ENCODE data around the gene GRIK4. TPM values are rescaled to one million over a fixed set of nuclear protein-coding genes. Genes with fewer than 3 reads are reported as not detected.

The GRIK4 gene
- total RNA-seq, 1 donor from 2014 or later = 4.3 TPM

- DNase-seq = no peak
- H3K9me3 ChIP-seq = no peaks in the 10 kb centered on the region
- no peak for ATAC-seq
Observed at GRCh38 chr11:120893440-120894201, 382.1 kb downstream of the GRIK4 start.

GRCh38 chr11:120894202-120894985 lies 382.8 kb downstream of the GRIK4 start:
- no peaks in the 10 kb centered on the region for H3K27me3 ChIP-seq
- intact Hi-C loops (cut with DNase I) = no loop called here
- no peak for TF ChIP-seq CTCF (IDR thresholded peaks at IDR 0.05)
- H3K36me3 ChIP-seq = no peaks in the 10 kb centered on the region
- no peak overlapping the region for H3K4me3 ChIP-seq
- no peak for ATAC-seq
- no peak for DNase-seq
- H3K4me1 ChIP-seq = no peaks in the 10 kb centered on the region
- no peaks in the 10 kb centered on the region for H3K9me3 ChIP-seq
- no peak overlapping the region for H3K27ac ChIP-seq

More at GRCh38 chr11:120893440-120894201, 382.1 kb downstream of the GRIK4 start:
- TF ChIP-seq CTCF (IDR thresholded peaks at IDR 0.05) = no peak
- Histone ChIP-seq H3K27ac (no peak overlapping the region), H3K4me3 (no peak overlapping the region), H3K4me1 (no peaks in the 10 kb centered on the region), H3K36me3 (no peaks in the 10 kb centered on the region), H3K27me3 (no peaks in the 10 kb centered on the region)
- intact Hi-C loops (cut with DNase I) = no loop called here

GRCh38 chr11:120896687-120897086 lies 385.1 kb downstream of the GRIK4 start:
- Histone ChIP-seq H3K4me3 (no peak overlapping the region), H3K36me3 (no peaks in the 10 kb centered on the region), H3K27ac (no peak overlapping the region), H3K27me3 (no peaks in the 10 kb centered on the region), H3K4me1 (no peaks in the 10 kb centered on the region), H3K9me3 (no peaks in the 10 kb centered on the region)
- intact Hi-C loops (cut with DNase I) = no loop called here
- TF ChIP-seq CTCF (IDR thresholded peaks at IDR 0.05) = no peak
- ATAC-seq (no peak), DNase-seq (no peak)

- intact Hi-C loops (cut with DNase I) = no loop called here
- H3K9me3 ChIP-seq = no peaks in the 10 kb centered on the region
- no peak overlapping the region for H3K27ac ChIP-seq
- DNase-seq = no peak
- H3K4me3 ChIP-seq = no peak overlapping the region
- no peaks in the 10 kb centered on the region for H3K27me3 ChIP-seq
- no peaks in the 10 kb centered on the region for H3K36me3 ChIP-seq
- H3K4me1 ChIP-seq = no peaks in the 10 kb centered on the region
- ATAC-seq = no peak
- no peak for TF ChIP-seq CTCF (IDR thresholded peaks at IDR 0.05)
Observed at GRCh38 chr11:120898568-120898967, 387.0 kb downstream of the GRIK4 start.

- Histone ChIP-seq H3K36me3 (no peaks in the 10 kb centered on the region), H3K4me3 (no peak overlapping the region), H3K27ac (no peak overlapping the region), H3K9me3 (no peaks in the 10 kb centered on the region), H3K27me3 (no peaks in the 10 kb centered on the region), H3K4me1 (no peaks in the 10 kb centered on the region)
- no peak for ATAC-seq
- DNase-seq = no peak
- no peak for TF ChIP-seq CTCF (IDR thresholded peaks at IDR 0.05)
- intact Hi-C loops (cut with DNase I) = no loop called here
Observed at GRCh38 chr11:120899720-120900119, 388.2 kb downstream of the GRIK4 start.

Data from upper lobe of right lung (tissue), 1 donor.